GM21717 (cell line): ENCODE data around the gene HOXD11.

Source experiments
- ATAC-seq: cut with Tn5 transposase; IDR thresholded peaks from one replicate; pipeline ENCODE4 v1.9.1; 2021; ENCODE audit warnings: mild to moderate bottlenecking, moderate library complexity; ENCODE audit not compliant: unreplicated experiment

Gene HOXD11

DNA sequence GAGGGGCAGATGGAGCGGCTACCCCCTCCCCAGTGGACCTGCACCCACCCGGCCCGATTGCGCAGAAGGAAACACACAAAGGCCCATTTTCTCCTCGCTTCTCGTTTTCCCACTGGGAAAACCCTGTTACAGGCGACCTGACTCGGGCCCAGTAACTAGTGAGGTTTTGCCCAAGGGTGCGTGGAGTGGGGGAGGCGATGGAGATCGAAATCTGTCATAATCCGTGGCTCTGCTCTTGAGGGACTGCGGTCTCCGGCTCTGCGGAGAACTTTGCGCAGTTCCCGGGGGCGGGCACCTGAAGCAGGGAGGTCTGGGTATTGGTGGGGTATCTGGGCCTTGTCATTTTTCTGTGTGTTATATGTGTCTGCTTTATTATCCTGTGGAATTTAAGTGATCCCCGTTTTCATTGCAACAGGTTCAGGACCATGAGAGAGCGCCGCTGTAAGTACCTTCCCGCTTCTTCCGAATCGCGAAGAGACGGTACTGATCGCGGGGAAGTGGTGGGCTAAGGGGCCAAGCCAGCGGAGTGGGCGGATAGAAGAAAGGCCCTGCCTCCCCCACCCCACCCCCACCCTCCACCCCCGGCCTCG lies 40.2 kb downstream of the HOXD11 start:
- no peak for ATAC-seq

DNA sequence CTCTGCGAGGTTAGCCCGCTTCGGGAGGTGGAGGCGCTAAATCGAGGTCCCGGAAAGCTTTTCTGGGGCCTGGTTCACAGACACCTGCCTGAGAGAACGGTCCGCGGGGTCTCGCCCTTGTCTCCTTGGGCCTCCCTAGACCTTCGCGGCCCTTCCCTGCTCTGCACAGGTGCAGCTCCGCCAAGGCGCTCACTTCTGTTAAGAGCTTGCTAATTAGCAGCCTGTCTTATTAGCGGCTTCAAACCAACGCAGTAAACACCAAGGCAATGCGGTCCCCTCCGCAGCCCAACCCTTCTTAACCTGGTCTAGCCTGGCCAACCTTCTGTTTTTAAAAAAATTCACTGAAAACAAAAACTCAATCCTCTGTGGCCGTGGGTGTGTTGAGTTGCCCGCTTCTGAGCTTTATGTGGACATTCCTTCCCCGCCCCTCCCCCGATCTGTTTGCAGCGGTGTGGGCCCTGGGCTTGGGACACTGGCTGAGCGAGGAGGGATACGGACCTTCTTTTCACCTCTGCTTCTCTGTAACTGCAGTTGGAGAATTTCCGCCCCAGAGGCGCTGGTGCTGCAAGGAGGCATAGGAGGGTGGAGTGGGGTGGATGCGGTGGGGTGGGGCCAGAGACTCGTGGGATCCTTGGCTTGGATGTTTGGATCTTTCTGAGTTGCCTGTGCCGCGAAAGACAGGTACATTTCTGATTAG lies 40.9 kb downstream of the HOXD11 start:
- no peak for ATAC-seq

DNA sequence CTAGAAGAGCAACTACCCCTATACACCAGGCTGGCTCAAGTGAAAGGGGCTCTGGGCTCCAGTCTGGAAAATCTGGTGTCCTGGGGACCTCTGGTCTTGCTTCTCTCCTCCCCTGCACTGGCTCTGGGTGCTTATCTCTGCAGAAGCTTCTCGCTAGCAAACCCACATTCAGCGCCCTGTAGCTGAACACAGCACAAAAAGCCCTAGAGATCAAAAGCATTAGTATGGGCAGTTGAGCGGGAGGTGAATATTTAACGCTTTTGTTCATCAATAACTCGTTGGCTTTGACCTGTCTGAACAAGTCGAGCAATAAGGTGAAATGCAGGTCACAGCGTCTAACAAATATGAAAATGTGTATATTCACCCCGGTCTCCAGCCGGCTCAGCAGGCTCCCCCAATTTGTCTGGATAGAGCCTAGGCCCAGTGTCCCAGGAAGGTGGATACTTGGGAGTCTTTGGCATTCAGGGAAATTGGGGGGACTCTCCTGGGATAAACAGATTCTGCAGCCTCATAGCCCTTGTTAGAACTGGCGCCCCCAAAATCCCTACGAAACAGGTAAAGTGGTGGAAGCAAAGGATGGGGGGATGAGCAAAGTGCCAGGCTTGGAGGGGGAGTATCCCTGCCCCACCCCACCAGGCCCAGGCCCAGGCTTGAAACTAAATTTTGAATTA lies 41.8 kb downstream of the HOXD11 start:
- ATAC-seq = no peak

DNA sequence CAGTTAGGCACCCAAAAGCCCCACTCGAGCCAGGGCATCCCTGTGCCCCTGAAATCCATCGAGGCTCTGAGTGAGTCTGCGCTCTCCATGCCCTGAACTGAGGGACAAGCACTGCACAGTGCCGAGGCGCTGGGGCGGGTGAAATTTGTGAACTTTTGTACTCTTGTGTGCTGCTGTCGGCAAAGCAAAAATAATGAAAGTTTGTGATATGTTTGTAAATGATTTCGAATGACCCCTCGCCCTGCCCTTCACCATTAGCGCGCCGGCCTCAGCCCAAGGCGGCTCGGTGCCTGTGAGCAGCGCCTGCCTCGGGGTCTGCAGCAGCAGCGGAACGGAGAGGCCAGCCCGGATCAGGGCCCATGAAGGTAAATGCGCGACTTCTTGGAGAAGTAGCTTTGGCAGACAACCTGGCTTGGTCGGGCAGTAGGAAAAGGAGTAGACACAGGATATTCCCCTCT lies 42.4 kb downstream of the HOXD11 start:
- no peak for ATAC-seq

DNA sequence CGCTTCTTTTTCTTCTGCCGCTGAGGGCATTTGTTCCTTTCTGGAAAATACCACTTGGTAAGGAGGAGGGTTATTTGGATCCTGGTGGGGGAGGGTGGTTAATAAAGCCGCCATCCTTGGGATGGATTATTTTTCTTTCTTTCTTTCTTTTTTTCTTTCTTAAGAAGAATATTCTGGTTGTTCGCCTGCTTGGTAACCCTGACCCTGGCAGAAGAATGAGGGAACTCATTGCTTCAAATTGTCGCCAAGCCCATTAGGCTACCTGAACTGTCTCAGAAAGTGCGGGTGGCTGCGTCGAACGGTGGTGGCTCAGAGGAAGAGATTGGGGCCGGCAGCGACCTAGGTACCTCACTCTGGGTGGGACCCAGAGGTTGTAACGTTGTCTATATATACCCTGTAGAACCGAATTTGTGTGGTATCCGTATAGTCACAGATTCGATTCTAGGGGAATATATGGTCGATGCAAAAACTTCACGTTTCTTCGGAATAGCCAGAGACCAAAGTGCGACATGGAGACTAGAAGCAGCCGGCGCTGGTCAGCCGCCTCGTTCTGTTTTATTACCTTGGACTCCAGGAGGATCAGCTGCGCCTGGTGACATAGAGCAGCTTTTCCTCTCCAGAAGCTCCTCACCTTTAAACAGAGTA lies 43.0 kb downstream of the HOXD11 start:
- ATAC-seq = no peak

DNA sequence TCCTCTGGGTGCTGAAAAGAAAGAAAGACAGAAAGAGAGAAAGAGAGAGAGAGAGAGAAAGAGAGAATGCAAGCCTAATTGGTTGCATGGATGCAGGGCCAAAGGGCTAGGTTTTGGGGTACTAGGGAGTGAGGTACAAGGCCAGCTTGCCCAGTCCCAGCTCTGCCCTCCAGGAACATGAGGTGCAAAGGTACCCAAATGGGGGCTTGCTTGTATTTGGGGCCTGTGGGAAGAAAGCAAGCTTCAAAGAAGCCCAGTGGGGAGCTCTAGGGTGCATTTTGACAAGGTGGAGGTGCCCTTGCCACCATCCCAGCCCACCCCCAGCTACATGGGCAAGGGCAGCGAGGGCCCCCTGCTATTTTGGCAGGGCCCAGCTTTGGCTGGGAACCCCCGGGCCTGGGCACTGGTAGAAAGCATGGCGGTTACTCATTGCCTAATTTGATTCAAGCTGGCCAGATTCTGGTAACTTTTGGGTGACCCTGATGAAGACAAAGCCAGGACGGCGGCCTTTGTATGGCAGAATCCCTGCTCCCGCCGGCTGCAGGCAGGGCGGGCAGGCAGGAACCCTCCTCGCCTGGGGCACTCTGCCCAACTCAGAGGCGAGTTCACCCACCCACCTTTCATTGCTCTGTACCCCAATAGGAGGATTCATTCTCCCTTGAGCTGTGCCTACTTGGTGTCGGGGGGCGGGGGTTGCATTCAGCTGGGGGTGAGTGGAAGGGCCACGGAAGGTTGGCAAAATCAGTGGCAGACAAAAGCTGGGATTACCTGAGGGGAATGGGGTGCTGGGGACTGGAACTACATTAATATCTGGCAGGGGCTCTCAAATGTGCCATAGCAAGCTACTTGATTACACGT lies 43.7 kb downstream of the HOXD11 start:
- no peak for ATAC-seq

DNA sequence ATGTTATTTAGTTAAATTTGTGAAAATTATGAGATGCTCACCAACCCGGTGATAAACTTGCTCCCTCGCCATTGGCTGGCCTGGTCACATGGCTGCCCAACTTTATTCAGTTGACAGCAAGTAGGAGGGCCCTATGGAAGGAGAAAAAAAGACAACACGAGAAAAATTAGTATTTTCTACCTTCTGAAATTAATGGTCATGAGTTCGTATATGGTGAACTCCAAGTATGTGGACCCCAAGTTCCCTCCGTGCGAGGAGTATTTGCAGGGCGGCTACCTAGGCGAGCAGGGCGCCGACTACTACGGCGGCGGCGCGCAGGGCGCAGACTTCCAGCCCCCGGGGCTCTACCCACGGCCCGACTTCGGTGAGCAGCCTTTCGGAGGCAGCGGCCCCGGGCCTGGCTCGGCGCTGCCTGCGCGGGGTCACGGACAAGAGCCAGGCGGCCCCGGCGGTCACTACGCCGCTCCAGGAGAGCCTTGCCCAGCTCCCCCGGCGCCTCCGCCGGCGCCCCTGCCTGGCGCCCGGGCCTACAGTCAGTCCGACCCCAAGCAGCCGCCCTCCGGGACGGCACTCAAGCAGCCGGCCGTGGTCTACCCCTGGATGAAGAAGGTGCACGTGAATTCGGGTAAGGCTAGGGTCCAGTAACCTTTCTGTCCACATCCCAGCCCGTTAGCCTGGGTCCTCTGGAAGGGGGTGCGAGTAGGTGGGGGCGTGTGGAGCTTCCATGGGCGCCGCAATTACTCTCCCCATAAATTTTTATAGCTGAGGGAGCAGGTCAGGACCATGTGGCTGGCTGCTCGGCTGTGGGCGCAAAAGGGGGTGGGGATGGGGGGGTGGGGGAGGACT lies 44.6 kb downstream of the HOXD11 start, which contains the start of gene HOXD4:
Gene HOXD4, plus strand, starts transcription at position 109 of the 846 bp plus-strand sequence. Its CDS starts 84 bp downstream, at position 193.
- ATAC-seq = no peak

DNA sequence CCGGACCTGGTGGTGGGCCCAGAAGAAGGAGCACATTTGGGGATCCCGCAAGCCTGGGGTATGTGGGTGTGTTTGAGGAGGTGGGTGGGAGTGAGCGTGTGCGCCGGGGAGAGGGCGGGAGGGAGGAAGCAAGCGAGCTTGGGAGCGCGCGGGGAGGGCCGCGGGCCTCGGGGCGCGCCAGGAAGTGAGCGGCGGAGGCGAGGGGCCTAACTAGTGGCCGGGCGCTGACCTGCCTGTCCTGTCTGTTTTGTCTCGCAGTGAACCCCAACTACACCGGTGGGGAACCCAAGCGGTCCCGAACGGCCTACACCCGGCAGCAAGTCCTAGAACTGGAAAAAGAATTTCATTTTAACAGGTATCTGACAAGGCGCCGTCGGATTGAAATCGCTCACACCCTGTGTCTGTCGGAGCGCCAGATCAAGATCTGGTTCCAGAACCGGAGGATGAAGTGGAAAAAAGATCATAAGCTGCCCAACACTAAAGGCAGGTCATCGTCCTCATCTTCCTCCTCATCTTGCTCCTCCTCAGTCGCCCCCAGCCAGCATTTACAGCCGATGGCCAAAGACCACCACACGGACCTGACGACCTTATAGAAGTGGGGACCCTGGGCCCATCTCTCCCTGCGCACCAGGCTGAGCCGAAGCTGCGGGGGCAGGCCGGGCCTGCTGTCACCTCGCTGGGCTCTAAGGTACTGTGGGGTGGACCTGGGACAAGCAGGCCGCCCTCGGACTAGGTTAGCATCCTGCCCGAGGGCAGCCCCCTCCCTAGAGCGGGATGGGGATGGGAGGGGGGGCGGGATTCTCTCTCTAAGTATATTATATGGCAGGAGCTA lies 45.5 kb downstream of the HOXD11 start:
- no peak for ATAC-seq

DNA sequence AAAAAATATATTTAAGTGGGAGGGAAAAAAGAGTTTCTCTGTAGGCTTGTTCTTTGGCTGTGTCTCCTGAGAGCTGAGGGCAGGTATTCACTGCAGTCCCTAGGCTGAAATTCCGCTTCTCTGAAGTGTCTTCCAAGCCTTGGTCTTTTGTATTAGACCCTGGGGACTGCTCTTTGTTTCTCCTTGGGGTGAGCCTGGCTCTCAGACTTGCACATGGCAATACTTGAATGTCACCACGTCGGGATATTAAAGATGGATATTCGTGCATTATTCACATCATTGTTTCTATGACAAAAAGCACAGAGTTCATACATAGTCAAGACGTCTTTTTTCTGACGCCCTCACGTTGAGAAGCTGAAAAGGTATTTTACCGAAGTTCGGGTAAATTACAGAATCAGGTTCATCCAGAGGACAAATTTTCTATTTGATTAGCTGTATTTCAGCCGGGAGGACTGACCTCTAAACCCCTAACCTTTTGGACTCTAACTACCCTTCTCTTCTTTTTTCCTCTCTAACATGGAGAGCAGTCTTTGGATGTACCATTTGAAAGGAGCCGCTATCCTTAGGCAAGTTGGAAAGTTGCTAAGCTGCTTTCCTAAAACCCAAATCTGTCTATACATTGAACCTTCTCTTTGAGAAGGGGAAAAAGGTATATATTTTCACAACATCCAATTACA lies 47.6 kb downstream of the HOXD11 start:
- no peak for ATAC-seq

DNA sequence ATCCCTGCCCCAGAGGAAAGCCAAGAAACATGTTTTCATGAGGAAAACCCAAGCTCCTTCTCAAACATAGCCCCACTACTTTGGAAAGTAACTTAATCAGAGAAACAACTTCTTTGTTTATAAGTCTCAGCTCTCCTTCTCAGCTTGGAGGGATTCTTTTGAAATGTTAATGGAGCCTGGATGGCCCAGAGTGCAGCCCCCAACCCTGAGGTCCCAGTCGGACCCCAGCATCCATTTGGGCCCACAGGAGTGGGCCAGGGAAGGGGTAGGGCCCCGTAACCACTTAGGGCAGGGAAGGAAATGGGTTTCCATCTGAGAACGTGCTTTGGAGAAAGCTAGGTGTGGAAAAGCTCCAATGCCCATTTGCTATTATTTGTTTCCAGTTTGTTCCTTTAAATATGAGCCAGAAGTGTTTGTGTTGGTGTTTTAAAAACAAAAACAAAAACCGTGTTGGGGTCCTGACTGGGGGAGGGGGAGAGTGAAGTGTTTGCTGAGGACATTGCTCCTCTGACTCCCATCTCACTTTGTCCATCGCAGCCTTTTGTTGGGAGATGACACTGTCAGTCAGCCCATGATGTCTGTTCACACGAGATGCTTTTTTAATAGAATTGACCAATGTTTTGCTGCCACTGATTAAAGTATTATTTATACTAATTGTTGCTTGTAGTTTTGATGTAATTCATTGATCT lies 48.4 kb downstream of the HOXD11 start:
- ATAC-seq = no peak

DNA sequence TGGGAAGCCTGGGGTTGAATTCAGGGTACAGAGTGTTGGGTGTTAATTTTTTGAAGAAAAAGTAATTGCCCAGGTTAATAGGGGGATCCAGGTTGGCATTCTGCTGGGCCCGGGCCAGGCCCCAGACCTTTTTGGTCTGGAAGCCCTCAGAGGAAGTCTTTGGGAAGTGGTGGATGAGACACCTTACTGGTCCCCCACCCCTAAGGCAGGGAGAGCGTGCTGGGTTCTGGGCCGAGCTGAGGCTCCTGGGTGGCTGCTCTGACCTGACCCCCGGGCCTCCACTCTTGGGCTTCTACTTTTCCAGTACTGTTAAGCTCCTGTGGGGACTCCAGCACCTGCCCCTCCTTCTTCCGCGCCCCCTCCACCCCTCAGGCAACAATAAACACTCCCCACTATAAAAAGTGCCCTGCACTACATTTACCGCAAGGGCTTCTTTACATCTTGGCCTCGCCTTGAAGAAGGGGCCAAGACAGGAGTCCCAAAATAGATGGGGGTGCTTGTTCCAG lies 49.3 kb downstream of the HOXD11 start:
- ATAC-seq = no peak

DNA sequence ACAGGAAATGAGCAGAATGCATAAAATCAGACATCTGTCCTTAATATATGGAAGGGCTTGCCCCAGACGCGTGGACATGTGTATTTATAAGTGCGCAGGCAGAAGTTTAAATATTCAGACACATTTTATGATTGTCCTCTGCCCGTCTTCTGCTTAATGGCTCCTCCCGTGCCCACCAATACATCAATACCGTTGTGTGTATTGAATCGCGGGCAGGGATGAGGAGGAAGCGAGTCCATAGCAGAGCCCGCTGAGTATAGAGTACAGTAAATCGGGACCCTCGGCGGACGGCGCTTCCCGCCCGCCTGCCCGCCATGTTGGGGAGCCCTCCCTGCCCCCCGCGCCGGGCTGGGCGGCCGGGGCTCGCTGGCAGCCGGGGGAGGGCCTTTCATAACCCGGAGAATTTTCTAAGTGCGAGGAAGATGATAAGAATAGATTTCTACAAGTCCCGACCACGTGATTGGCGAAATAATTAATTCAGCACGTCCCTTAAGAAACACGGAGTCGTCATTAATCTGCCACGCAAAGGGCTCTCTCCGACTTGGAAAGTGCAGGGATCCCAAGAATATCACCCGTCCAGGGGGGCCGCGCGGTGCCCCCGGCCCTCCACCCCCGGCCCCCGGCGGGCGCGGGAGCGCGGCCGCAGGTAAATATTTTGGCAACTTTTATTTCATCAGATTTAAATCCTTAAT lies 49.9 kb downstream of the HOXD11 start, which contains the start of gene HOXD3:
Gene HOXD3, plus strand, starts transcription at position 501 of the 692 bp plus-strand sequence. CDS start 11,808 bp downstream, outside the sequence.
- no peak for ATAC-seq

DNA sequence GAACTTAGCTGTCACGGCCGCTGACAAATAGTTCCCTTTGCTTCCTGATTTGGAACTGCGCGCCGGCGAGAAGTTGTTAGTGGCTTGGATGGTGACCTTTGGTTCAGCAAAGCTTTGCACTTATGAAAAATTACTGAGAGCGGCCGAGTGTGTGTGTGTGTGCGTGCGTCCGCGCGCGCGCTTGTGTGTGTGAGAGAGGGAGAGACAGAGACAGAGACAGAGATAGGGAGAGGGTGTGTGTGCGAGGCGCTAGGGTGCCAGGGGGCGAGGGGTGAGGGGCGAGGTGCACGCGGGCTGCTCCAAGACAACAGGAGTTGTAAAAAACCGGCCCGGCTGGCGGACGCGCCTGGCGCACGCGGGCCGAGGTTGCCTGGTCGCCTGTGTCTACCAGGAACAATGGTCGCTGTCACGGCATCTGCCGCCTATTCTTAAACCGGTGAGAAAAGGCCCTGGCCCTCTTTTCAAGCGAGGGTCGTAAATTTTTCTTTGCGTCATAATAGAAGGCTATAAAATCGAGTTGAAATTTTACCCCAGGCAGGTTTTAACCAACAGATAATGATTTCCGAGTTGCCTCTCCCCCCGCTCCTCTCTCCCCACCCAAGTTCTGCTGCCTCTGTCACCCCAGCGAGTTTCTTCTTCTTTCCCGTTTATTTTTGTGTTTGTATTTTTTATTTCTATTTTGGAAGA lies 50.6 kb downstream of the HOXD11 start:
- no peak for ATAC-seq

DNA sequence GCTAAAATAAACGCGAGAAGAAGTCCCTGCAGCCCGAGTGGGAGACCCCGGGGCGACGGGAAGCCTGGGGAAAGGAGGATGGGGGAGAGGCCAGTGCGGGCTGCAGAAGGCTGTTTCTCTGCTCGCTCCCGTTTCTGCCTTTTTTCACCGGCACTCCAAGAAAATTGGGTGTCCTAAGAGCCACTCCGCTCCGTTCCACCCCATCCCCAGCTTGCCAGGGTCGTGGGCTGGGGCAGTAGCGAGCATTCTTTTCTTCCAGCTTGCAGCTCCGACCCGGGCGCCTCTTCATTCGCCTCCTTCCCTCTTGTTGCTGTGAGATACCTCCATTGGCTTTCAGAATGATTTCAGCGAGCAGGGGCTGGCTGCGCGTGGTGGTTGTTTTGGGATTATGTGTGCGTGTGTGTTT lies 51.1 kb downstream of the HOXD11 start:
- ATAC-seq = no peak

DNA sequence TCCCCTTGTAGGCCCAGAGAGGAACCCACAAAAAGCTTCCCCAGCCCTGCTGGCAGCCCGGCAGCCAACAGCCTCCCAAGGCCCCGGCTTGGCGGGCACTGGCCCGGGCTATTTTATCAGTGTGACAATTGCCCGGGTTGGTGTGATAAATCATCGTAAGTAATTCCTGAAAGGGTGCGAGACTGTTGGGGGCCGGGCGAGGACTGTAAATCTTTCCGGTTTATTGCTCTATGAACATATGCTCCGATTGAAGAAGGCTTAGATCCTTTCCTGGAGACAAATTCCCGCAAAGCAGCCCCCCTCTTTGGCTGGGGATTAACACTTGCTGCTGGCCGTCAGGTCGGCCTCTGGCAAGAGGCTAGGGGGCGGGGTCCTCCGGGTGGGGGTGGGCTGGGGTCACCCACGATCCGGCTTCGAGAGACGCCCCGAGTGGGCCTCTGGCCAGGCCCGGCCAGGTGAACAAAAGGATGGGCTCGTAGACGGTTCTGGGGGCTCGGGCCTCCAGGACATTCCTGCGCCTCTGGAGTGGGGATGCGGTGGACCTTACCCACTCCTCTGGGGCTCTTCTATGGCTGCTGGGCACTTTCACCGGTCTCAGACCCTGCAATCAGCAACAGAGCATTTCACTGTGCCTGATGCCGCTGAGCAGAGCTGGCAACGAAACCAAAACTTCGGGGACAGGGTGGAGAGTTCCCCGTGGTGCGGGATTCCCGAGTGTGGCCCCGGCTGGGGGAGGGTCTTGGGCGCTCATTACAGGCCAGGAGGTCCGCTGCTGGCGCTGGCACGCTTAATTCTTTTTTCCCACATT lies 52.0 kb downstream of the HOXD11 start:
- ATAC-seq = no peak
